Endometrium (tissue), 2 donors: ENCODE data around the gene EFCAB8.
"Not testable (repeated sequence)": the region's sequence is repeated elsewhere in the genome, so short reads cannot be mapped to it uniquely, and the experiment has no call there.

Experiments
- FAIRE-seq: peaks from 2 replicates; lab custom pipeline; 2012; peaks lifted over from hg19 to GRCh38; lab: Jason Lieb, UNC
- donor health status: control.
- donor health status: control.

EFCAB8 gene

DNA sequence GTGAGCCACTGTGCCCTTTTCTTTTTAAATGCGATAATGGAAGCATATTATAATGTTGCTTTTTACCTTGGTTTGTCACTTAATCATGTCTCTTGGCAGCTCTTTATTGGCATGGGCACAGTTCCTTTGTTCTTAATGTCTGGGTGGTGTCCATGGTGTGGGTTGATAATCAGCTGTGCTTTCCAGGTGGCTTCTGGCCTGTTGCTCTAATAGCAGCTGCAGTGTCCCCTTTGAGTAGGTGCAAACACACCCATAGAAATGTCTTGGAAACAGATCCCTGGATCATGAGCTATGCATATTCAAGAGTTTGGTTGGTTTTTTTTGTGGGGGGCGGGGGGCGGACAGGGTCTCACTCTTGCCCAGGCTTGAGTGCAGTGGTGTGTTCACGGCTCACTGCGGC is 29.9 kb downstream of the EFCAB8 start:
- no peak for FAIRE-seq

DNA sequence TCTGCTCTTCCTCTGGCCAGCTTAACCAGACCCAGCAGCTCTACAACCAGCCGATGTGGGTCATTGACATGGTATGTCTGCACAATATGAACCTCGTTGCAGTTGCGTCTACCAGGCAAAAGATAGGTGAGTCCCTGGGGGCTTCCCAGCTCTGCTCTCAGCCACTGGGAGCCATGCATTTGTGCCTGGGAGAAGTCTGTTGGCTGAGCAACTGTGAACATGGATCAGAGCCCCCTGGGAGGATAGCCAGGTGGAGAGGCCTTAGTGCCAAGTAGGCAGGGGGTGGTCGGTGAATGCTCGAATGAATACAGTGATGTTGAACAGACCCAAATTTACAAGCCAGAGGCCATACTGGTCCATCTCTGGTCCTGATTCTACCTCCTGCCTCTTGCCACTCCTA is 30.6 kb downstream of the EFCAB8 start:
- no peak for FAIRE-seq

DNA sequence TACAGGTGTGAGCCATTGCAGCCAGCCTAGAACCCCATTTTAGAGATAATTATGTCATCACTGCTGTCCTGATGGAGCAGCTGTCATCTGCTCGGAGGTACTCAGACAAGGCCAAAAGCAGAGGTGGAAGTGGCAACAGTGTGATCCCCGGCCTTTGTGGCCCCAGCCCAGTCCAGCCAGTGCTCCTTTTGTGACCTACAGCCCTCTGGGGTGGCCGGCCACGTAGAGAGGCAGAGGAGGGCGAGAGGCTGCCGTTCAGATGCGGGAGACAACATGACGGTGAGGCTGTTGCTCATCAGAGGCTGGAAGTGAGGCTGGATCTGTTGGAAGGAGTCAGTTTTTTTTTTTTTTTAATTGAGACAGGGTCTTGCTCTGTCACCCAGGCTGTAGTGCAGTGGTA is 32.8 kb downstream of the EFCAB8 start:
- no peak for FAIRE-seq

DNA sequence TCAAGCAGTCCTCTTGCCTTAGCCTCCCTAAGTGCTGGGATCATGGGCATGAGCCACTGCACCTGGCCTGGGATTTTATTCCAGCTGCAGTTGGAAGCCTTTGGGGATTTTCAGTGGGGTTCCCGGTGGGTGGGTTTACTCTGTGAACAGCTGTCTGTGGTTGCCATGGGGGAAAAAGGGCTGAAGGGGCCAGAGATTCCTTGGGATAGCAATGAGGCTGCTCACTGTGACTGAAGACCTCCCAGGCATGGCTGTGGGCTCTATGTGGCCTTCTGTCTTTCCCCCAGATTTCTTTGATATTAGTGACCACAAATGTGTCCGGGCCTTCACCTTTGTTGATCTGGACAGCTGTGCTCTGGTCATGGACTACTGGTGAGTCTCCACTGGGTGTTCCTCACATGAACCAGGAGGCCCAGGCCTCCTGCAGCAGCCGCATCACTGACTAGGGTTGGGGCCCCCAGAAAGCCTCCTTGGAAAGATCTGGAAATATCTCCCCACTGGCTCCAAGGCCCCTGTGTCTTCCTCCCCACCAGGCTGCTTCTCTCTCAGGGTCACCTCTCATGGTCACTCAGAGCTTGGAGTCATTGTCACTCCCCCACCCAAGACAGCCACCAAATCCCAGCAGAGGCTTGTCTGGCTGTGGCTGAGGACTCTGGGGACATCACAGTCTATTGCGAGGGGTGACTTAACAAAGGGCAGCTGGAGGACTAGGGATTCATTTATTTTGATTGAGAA is 33.4 kb downstream of the EFCAB8 start:
- no peak for FAIRE-seq

DNA sequence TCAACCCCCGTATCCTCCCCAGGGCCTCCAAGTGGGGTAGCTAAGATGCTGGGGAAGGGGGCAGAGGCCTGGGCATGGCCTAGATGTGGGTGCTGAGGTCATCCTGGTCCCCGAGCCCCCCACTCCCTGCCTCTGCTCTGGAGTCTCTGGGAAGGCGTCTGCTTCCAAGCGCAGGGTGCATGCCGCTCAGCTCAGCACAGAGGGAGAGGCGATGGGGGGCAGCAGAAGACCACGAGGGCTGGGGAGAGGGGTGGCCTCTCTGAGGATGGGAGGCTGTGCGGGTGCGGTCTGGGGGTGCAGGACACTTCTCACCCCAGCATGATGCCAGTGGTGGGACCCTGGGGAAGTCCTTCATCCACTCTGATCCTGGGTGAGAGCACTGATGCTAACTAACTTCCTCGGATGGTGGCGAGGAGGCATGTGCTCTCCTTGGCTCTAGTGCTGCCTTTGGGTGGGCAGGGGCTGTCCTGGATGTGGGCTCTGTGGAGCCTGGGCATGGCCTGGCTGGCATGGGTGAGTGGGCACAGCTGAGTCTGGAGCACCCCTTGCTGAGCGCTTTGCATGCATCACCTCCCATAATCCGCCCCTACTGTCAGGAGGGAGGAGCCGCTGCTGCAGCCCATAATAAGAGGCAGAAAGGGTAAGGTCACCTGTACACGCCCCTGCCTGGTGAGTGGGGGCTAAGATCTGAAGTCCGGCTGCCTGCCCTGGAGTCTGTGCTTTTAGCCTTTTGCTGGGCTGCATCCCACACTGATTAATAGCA is 34.7 kb downstream of the EFCAB8 start:
- no peak for FAIRE-seq

DNA sequence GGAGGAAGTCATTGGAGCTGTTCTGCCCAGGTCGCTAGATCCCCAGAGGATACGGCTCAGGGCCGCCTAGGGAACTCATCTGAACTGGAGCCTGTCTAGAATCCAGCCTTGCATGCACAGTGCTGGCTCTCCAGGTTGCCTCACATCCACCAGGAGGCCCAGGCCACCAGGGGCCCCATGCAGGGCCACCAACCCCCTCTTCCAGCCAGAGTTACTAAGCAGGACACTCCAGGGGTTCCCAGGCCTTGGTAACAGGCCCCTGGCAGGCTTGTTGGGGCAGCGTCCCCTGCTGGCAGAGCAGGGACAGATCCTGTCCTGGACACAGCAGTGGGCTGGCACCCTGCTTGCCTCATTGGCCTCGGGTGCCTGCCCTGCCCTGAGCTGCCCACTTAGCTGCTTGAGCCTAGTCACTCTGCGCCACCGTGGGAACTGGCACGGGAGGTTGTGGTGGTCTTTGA is 35.3 kb downstream of the EFCAB8 start:
- FAIRE-seq, result no peak

DNA sequence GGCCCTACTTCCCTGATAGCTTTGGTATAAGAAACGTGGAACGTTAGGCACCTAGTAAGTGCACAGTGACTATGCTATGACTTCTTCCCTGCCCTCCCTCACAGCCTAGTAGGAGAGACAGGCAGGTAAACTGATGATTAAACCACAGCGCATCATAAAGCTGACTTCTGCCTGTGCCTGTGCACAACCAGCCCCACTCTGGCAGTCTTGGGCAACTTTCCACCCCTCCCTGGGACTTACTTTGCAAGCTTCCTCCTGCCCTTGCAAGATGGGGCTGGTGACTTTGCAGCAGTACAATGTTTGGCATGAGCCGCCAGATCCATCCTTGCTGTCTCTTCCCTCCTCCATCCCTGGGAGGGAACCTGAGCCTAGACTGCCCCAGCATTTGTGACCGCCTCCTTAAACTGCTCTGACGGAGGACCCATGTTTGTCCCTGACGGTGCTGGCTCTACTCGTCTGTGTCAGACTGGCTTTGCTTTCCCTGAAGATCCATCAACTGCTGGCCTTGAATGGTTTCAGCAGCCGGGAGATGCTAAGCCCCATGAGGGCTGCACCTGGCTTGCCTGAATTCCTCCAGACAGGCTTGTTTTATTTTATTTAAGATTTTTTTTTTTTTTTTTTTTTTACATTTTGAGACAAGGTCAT is 36.1 kb downstream of the EFCAB8 start:
- FAIRE-seq, result no peak

DNA sequence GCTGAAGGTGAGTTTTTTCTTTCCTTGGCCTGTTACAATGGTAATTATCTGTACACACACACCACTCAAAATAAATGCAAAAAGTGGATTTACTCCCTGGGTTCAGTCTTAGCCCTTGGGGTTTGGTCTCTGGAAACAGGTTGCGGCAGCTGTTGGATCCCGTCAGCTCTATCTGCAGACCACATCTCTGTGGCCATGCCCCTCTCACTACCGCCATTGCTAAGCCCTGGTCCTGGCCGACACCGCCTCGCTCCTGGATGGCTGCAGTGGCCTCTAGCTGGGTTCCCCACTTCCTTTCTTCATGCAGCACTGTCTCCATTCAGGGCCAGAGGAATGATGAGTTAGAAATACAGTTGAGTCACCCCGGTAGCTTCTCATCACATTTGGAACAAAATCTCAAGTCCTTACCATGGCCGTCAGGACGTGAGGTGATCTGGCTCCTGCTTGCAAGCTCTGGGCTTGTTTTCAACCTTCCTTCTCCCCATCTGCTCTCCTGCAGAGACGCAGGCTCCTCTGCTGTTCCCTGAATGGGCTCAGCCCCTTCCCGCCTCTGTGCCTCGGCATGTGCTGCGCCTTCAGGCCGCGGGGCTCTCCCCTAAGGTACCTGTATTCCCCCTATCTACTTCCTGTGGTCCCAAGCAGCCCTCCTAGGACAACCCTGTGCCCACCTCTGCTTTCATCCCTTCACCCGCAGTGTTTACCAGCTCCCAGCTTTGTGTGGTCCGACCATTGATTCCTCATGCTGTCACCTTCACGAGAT is 38.0 kb downstream of the EFCAB8 start:
- no peak for FAIRE-seq

DNA sequence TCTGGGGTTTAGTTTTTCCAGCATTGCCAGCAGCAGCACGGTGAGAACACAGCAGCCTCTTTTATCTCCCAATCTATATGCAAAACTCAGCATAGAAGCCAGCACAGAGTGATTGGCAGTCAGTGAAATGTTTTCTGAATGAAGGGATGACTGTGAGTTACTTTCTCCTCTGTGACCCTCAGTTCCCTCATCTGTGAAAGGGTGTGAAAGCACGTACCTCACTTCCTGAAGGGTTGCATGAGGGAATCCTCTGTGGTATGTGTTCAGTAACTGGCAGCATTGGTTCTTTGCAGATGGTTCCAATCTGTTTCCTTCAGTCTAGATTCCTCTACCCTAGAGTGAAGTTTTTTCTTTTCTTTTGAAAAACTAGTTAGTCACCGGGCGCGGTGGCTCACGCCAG is 40.0 kb downstream of the EFCAB8 start:
- no peak for FAIRE-seq

DNA sequence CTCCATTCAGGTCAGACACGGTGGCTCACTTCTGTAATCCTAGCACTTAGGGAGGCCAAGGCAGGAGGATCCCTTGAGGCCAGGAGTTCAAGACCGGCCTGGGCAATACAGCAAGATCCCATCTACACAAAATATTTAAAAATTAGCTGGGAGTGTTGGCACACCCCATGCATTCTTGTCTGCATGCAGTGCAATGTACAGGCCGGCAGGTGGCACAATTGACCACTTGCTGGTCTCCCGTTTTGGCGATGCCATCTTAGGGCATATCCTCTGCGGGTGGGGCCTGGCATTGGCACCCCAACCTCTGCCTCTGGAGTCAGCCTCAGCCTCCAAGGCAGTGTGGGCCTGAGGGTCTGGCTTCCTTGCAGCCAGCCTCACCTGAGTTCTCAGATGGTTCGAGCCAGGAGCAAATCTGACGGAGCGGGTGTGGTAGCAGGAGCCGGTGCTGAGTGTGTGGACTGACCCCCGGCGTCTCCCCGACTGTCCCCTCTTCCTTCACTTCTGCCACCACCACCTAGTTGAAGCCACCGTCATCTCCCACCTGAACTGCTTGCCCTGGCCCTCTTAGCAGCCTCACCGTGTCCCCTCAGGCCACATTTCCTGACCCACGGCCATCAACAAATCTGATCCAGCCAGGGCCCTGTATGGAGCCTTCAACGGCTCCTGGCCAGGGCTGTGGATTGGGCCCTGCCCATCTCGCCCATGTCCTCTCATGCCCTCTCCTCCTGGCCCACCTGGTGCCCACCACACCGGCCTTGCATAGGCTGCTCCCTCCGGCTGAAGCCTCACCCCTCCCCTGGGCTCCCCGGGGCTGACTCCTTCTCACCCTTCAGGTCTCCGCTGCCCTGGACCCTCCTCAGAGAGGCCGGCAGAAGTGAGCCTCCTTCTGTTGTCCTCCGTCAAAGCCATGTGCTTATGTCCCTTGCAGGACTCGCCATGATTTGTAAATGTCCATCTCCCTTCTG is 44.0 kb downstream of the EFCAB8 start:
- no peak for FAIRE-seq

DNA sequence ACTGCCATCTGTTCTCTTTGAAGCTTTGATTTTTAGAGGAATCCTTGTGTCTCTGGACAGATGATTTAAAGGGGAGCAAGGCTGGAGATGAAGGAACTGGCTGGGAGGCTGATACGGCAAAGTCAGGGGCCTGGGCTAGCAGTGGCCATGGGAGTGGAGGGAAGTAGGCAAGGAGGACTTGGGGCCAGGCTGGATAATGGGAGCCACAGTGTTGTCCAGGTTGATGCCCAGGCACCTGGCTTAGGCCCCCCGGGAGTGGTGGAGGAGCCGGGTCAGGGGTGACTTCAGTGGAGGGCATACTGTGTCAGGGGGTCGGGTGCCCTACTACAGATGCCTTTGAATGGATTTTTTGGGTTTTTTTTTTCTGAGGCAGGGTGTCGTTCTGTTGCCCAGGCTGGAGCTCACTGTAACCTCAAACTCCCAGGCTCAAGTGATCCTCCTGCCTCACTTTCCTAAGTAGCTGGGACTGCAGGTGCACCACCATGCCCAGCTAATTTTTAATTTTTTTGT is 45.0 kb downstream of the EFCAB8 start:
- FAIRE-seq, result no peak

DNA sequence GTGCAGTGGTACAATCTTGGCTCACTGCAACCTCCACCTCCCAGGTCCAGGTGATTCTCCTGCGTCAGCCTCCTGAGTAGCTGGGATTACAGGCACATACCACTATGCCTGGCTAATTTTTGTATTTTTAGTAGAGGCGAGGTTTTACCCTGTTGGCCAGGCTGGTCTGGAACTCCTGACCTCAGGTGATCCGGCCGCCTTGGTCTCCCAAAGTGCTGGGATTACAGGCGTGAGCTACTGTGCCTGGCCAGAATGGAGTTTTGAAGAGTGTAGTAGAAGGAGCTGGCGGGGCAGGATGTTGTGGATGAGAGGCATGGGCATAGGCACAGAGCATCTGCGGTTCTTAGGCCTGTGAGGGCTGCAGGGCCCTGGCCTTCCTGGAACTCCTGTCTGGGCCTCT is 46.0 kb downstream of the EFCAB8 start:
- FAIRE-seq, result not testable (repeated sequence)

DNA sequence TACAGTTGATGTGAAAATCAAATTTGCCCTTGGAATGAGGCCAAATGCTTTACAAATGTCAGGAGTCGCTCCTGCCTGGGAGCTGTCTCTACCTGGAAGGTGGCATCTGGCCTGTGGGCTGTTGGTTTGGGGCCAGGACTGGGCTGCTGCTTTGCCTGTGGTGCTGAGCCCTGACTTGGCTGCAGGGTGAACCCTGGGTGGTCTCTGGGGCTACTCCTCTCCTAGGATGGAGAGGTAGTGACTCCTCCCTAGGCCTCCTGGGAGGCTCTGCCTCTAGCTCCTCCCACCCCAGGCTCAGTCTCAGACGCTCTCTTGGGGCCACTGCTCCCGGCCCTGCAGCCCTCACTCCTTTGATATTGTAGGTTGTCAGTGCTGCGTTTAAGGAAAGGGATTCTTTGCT is 47.5 kb downstream of the EFCAB8 start:
- no peak for FAIRE-seq

DNA sequence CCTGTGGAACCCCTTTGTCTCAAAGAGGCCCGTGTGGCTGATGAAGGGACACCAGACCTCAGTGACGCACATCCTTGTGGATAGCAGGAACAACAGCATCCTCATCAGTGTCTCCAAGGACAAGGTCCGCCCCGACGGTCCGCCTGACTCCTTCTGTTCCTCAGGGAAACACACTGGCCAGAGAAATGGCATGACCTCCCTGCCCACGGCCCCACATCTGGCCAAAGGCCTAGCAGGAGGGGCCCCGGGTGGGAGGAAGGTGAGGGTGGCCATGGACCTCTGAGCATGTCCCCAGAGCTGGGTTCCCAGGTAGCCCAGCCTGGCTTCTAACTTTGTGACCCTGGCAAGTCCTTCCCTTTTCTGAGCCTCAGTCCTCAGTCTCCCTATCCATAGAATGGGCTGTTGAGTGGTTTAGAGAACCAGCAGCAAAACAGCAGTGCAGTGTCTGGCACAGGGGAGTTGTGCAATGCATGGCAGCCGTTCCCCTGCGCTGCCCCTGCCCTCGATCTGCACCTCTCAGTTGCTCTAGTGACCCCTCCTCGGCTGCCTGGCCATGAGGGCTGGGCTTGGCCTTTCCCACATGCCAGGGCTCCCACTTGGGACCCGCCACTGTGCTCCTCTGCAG is 48.3 kb downstream of the EFCAB8 start:
- FAIRE-seq, result no peak

DNA sequence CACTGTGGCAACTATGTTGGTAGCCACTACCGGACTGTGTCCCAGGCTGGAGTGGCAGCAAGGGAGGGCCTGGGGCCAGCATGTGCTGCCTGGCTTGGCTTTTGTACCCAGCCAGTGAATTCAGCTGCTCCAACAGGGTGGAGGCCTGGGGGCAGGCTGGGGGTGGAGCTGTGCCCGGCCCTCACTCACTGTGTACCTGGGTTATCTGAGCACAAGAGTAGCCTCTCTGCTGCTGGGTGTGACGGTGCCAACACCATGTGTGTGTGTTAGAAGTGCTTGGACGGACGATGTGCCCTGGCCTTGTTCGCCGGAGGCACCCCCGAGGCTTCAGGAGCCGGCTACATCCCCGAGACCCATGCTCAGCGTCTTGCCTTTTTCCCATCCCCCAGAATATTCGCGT is 49.2 kb downstream of the EFCAB8 start:
- FAIRE-seq, result no peak

DNA sequence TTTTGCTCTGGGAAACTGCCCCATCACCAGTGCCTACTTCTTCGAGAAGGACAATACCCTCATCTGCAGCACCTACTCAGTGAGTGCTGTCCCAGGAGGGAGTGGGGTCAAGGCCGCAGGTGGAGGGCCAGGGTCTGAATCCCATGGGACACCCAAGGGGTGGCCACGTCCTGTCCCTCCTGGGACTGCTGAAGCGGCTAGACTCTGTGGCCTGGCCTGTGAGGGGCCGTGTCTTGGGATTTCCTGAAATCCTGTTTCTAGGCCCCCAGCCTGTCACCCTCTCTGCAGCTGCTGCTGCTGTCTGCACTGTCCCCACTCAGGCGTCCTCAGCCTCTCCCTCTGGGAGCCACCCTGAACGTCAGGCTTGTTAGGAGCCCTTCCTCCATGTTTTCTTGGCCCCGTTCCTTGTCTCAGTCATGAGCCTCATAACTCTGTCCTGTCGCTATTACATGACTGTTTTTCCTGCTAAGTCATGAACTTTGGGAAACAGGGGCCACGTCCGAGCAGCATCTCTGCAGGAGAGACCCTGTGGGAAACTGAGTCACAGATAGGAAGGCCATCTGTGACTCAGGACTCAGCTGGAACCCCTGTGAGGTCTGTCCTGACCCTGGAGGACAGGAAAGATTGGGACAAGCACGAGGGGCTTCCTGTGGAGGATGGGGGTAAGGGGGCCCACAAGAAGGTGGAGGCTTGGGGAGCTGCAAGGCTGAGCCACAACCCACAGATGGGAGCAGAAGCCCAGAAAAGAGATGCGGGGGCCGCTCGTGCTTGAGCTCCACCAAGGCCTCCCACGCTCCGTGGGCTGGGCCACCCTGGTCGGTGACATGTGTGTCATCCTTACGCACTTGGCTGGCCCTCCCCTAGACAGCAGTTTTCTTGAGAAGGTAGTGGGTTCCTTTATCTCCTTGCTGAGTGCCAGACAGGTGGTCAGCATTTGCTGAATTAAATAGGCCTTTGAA is 49.9 kb downstream of the EFCAB8 start:
- no peak for FAIRE-seq

DNA sequence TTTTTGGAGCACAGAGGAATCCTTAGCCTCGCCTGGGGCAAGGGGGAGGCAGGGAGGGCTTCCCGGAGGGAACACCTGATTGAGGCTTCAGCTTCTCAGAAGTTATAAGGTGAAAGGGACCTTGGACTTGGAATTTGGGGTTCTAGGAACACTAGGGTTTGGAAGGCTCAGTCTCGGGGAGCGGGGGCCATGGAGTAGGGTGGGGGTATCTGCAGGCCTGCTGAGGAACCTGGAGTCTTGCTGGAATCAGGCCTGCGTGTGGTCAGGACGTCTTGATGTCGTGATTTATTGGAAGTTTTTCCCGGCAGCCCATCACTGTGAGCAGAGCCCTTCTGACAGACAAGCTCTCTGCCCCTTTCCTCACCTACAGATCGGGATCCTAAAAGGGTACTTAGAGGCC is 50.7 kb downstream of the EFCAB8 start:
- no peak for FAIRE-seq

DNA sequence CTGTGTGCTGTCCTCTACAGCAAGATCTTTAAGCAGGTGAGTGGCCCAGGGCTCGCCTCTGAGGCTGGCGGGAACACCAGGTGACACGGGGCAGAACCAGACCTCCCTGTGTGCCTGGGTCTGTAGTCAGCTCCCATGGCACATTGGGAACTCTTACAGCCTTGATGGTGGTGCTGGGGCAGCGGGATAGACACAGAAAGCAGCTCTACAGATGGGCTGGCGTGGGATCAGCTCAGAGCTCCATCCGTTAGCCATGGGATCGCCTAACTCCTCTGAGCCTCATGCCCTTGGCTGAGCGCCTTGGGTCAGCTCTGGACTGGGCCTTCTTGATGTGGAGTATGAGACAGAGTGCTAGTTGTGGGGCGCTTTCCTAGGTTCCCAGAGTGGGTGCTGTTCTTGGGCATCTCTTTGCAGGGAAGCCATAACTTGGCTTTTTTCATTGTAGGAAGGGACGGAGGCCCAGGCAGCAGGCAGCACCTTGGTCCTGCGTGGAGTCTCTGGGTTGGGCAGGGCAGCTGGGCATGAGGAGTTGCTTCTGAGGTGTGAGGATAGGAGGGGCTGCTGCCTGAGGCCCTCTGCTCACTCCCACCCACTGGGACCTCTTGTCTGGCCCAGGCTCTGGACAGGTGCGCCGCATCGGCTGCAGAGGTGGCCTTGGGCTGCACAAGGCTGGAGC is 51.3 kb downstream of the EFCAB8 start:
- FAIRE-seq, result no peak

DNA sequence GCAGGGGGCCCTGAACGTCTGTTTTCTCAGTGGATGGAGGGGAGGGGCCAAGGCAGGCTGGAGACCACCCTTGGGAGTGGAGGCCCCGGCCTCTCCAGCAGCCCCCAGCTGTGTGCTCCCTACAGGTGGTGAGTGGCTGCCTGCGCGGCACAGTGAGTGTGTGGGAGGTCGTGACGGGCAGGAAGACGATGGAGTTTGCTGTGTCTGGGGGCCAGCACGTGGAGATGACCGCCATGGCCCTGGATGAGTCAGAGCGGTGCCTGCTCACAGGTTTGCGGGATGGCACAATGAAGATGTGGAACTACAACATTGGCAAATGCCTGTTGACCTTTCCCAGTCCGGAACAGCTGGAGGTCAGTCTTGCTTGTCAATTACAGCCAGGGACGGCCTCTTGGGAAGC is 52.6 kb downstream of the EFCAB8 start:
- no peak for FAIRE-seq
